Measurements from ENCODE around the gene WIF1.

DNA sequence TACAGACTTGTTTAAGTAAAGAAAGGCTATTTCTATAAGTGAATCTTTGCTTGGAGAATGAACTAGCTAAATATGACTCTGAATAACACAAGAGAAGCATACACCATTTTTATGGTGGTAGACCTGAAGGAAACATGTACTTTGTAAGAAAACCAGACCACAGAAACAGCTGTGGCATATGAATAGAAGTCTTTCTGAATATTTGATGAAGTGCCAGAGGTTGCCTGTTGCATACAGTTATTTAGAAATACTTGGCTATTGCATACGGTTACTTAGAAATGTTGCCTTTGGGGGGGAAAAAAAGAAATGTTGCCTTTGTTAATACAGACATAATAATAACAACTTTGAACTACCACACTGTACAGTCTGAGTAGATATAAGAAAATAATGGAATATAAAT, 31.5 kb upstream of the WIF1 start:
- TF ChIP-seq EZH2 (IDR thresholded peaks at IDR 0.05) (no peak), EZH2phosphoT487 (IDR thresholded peaks at IDR 0.05) (no peak)
- TF ChIP-seq, protein P1, sequence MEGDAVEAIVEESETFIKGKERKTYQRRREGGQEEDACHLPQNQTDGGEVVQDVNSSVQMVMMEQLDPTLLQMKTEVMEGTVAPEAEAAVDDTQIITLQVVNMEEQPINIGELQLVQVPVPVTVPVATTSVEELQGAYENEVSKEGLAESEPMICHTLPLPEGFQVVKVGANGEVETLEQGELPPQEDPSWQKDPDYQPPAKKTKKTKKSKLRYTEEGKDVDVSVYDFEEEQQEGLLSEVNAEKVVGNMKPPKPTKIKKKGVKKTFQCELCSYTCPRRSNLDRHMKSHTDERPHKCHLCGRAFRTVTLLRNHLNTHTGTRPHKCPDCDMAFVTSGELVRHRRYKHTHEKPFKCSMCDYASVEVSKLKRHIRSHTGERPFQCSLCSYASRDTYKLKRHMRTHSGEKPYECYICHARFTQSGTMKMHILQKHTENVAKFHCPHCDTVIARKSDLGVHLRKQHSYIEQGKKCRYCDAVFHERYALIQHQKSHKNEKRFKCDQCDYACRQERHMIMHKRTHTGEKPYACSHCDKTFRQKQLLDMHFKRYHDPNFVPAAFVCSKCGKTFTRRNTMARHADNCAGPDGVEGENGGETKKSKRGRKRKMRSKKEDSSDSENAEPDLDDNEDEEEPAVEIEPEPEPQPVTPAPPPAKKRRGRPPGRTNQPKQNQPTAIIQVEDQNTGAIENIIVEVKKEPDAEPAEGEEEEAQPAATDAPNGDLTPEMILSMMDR (IDR thresholded peaks at IDR 0.05), result no peak
